Measurements from ENCODE around the gene NADK.

GRCh38 chr1:1771096-1771495 is 7.2 kb downstream of the NADK start:
- TF ChIP-seq CTCF (IDR thresholded peaks at IDR 0.05) = no peak
- no peak for TF ChIP-seq POLR2A (IDR thresholded peaks at IDR 0.05)
